Peyer's patch (tissue), 4 donors: ENCODE measurements around the gene AIPL1.

ENCODE experiments used
- POLR2A ChIP-seq, 2 donors: fragments of 450-650 bp; IDR thresholded peaks; one replicate each; pipeline ENCODE4 v1.5.1; 2017; ENCODE audit warnings: antibody characterized with exemption in 2 of 2, mild to moderate bottlenecking in 2 of 2, moderate library complexity in 2 of 2
- TF ChIP-seq, protein P1 (sequence below), 6 experiments: fragments of 450-650 bp in 4 of 6; fragments of 200-600 bp in 2 of 6; sonication (generic) in 1 of 6; IDR thresholded peaks; one replicate each; pipeline ENCODE4 v1.5.1; 2017 to 2019; ENCODE audit warnings: antibody characterized with exemption in 6 of 6, mild to moderate bottlenecking in 3 of 6, moderate library complexity in 1 of 6

DNA sequence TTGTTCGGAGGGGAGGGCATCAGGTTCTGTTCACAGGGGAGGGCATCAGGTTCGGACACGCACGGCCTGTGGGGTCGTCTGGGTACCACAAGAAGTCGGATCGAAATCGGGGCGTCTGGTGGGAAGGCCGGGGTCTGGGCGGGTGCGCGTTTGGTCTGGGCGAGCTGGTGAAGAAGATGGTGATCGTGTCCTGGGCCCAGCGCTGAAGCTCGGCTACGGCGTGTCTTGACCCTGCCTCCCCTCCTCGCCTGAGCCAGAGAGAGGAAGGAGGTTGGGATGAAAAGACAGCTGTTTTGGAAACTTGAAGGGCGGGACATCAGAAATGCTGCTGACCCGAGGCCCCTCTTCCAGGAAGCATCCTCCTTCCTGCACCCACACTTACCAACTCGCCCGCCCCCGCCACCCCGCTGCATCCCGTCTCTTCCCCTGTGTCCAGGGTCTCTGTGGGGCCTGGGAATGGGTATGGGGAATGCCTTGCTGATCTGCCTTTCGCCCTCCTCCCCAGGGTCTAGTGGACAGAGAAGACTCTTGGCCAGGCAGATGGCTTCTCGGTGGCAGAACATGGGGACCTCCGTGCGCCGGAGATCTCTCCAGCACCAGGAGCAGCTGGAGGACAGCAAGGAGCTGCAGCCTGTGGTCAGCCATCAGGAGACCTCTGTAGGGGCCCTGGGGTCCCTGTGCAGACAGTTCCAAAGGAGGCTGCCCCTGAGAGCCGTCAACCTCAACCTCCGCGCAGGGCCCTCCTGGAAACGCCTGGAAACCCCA, 9.8 kb upstream of the AIPL1 start:
- TF ChIP-seq POLR2A (IDR thresholded peaks at IDR 0.05) = no peak
- TF ChIP-seq, protein P1, sequence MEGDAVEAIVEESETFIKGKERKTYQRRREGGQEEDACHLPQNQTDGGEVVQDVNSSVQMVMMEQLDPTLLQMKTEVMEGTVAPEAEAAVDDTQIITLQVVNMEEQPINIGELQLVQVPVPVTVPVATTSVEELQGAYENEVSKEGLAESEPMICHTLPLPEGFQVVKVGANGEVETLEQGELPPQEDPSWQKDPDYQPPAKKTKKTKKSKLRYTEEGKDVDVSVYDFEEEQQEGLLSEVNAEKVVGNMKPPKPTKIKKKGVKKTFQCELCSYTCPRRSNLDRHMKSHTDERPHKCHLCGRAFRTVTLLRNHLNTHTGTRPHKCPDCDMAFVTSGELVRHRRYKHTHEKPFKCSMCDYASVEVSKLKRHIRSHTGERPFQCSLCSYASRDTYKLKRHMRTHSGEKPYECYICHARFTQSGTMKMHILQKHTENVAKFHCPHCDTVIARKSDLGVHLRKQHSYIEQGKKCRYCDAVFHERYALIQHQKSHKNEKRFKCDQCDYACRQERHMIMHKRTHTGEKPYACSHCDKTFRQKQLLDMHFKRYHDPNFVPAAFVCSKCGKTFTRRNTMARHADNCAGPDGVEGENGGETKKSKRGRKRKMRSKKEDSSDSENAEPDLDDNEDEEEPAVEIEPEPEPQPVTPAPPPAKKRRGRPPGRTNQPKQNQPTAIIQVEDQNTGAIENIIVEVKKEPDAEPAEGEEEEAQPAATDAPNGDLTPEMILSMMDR (IDR thresholded peaks at IDR 0.05) = no peak
